ENCODE data around the gene ENDOV.

The ENDOV gene

DNA sequence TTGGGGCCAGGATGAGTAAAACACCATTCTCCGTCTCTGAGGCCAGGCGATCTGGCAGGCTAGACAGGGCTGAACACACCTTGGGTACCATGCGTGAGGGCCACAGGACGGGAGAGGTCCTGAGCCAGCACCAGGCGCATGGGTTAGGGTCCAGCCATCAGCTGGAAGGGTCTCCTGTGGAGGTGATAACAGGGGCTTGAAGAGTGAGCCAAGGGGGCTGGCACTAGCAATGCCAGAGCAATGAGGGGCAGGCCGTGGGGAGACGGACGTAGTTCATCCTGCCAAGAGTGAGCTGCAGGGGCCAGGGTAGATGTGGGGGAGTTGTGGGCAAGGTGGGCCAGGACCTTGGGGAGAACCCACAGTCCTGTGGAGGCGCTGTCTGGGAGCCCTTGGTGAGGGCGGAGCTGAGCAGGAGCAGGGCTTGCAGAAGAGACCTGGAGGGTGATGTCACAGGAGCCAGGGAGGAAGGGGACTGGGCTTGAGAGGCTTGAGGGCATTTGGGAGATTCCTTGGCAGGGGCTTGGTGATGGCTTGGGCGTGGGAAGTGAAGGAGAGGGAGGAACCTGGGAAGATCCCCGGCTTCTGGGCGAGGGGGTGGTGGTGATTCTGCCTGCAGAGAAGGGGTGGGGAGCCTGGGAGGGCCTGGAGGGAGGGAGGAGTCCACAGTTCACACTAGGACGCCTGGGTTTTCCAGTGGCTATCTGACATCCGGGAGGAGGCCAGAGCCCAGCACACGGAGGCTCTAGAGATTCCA, 67.8 kb downstream of the ENDOV start:
- H3K4me3 ChIP-seq (ENCODE audit: low read depth, low read length), result no peak overlapping the region
- H3K27ac ChIP-seq, result no peak overlapping the region
- peaks cover 2% of the 10 kb centered on the region for H3K27me3 ChIP-seq (replicated peaks)

DNA sequence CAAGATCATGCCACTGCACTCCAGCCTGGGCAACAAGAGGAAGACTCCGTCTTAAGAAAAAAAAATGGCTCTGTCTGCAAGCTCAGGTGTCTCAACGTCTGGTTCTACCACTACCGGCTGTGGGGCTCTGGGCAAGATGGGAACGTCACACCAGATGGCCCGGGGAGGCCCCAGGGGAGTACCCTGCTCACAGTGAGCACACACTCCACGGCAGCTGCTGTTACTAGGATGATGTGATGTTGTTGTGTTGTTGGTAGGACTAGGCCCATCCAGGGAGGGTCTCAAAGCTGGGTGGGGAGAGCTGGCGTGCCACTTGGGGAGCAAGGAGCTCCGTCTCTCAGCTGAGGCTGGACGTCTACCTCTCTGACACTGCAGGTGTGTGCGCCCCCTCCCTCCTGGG, 70.9 kb downstream of the ENDOV start:
- H3K27ac ChIP-seq, result no peak overlapping the region
- peaks cover 2% of the 10 kb centered on the region for H3K27me3 ChIP-seq (replicated peaks)
- in situ Hi-C loops (cut with HindIII; ENCODE audit: low pct_ligation_motif_present, low sequenced_read_pairs), result no loop called here
- H3K4me3 ChIP-seq (ENCODE audit: low read depth, low read length), result no peak overlapping the region
- no peaks in the 10 kb centered on the region for H3K36me3 ChIP-seq (replicated peaks)
- TF ChIP-seq, protein P1, sequence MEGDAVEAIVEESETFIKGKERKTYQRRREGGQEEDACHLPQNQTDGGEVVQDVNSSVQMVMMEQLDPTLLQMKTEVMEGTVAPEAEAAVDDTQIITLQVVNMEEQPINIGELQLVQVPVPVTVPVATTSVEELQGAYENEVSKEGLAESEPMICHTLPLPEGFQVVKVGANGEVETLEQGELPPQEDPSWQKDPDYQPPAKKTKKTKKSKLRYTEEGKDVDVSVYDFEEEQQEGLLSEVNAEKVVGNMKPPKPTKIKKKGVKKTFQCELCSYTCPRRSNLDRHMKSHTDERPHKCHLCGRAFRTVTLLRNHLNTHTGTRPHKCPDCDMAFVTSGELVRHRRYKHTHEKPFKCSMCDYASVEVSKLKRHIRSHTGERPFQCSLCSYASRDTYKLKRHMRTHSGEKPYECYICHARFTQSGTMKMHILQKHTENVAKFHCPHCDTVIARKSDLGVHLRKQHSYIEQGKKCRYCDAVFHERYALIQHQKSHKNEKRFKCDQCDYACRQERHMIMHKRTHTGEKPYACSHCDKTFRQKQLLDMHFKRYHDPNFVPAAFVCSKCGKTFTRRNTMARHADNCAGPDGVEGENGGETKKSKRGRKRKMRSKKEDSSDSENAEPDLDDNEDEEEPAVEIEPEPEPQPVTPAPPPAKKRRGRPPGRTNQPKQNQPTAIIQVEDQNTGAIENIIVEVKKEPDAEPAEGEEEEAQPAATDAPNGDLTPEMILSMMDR (IDR thresholded peaks at IDR 0.05; ENCODE audit: low read depth, low read length, missing control alignments), result no peak
- DNase-seq, result no peak

More for the DNA sequence above, 67.8 kb downstream of the ENDOV start:
- TF ChIP-seq, protein P1 (IDR thresholded peaks at IDR 0.05; ENCODE audit: low read depth, low read length, missing control alignments), result no peak
- H3K36me3 ChIP-seq (replicated peaks), result no peaks in the 10 kb centered on the region
- in situ Hi-C loops (cut with HindIII; ENCODE audit: low pct_ligation_motif_present, low sequenced_read_pairs), result no loop called here
- peak; percentile 36 for DNase-seq

DNA sequence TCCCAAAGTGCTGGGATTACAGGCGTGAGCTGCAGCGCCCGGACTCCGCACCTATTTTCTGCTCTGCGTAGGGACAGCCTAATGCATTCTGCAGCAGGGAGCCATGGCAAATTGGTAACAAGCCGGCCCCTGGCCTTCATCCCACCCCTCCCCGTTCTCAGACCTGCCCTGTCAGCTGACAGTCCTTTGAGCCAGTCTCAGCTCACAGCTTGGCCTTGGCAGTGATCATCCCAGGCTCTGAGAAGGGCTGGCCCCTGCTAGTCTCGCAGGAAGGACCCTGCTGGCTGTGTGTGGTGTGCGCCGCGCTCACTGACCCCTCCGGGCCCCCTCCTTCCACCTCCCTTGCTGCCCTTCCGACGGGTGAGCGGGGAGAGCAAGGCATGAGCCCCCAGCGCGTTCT, 71.7 kb downstream of the ENDOV start:
- no peak for DNase-seq
- in situ Hi-C loops (cut with HindIII; ENCODE audit: low pct_ligation_motif_present, low sequenced_read_pairs), result no loop called here
- Histone ChIP-seq H3K27me3 (replicated peaks) (peaks cover 2% of the 10 kb centered on the region), H3K4me3 (ENCODE audit: low read depth, low read length) (no peak overlapping the region), H3K36me3 (replicated peaks) (no peaks in the 10 kb centered on the region), H3K27ac (no peak overlapping the region)
- TF ChIP-seq, protein P1 (IDR thresholded peaks at IDR 0.05; ENCODE audit: low read depth, low read length, missing control alignments), result no peak

DNA sequence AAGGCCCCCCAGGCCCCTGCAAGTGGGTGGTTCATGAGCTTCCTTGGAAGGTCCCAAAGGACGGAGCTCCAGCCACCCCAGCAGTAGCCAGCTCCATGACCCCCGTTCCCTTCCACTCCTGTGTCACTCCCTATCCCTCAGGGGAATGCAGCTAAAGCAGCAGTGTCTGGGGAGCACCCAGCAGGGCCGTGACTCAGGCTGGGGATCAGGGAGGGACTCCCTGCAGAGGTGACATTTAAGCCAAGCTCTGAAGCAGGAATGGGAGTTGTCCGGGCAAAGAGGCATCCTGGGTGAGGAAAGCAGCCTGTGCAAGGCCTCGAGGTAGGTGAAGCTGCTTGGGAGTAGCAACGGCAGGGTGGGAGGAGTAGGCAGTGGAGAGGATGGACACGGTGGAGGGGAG, 72.5 kb downstream of the ENDOV start:
- no peak for DNase-seq
- Histone ChIP-seq H3K4me3 (ENCODE audit: low read depth, low read length) (no peak overlapping the region), H3K27me3 (replicated peaks) (peaks cover 2% of the 10 kb centered on the region), H3K36me3 (replicated peaks) (no peaks in the 10 kb centered on the region), H3K27ac (no peak overlapping the region)
- in situ Hi-C loops (cut with HindIII; ENCODE audit: low pct_ligation_motif_present, low sequenced_read_pairs), result no loop called here
- TF ChIP-seq, protein P1 (IDR thresholded peaks at IDR 0.05; ENCODE audit: low read depth, low read length, missing control alignments), result no peak

Data from brain microvascular endothelial cell (primary cell).